ENCODE data around the gene SLC8A2.
"Not testable (repeated sequence)": the region's sequence is repeated elsewhere in the genome, so short reads cannot be mapped to it uniquely, and the experiment has no call there.

The SLC8A2 gene

DNA sequence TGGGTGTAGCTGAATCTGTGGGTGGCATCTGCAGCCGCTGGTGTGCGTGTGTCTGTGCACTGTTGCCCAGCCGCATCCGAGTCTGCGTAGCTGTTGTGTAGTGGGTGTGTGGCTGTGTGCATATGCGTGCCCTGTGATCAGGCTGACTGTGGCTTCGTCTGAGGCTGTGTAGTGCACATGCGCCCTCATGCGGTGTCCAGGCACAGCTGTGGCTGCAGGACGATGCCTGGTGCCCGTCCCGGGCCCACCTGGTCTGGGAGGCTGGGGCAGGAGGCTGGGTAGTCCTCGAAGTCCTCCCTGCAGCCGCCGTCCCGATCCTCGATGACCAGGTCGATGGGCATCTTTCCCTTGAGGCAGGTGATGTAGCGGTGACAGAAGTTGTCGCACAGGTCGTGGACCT is 57.2 kb downstream of the SLC8A2 start:
- no peaks in the 10 kb centered on the region for H3K9me3 ChIP-seq (ENCODE audit: control insufficient read depth, low read length)
- peaks cover 11% of the 10 kb centered on the region for H3K27me3 ChIP-seq (replicated peaks; ENCODE audit: control insufficient read depth, insufficient read depth, low read length, poor library complexity, severe bottlenecking)
- no peak overlapping the region for H3K27ac ChIP-seq (ENCODE audit: insufficient read depth, low read length, poor library complexity, severe bottlenecking)
- no peak for DNase-seq
- peaks cover 14% of the 10 kb centered on the region for H3K4me1 ChIP-seq (ENCODE audit: control insufficient read depth, insufficient read depth, low read length, poor library complexity, severe bottlenecking)
- H3K4me3 ChIP-seq (ENCODE audit: insufficient read depth, low read depth, low read length, poor library complexity, severe bottlenecking) = no peak overlapping the region
- no peaks in the 10 kb centered on the region for H3K36me3 ChIP-seq (ENCODE audit: control insufficient read depth, insufficient read depth, low read length)

DNA sequence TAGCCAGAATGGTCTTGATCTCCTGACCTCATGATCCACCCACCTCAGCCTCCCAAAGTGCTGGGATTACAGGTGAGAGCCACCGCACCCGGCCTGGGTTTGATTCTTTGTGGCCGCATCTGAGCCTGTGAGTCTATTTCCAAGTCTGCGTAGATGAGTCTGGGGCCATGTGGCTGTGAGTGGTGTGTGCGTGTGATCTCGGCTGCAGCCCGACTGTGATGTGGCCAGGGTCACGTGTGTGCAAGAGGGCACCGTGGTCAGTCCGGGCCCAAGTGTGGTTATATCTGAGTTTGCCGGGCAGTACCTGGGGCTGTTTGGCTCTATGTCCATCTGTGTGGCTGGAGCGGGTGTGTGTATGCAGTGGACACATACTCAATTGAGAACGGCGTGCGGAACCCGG is 57.8 kb downstream of the SLC8A2 start:
- Histone ChIP-seq H3K4me3 (ENCODE audit: insufficient read depth, low read depth, low read length, poor library complexity, severe bottlenecking) (no peak overlapping the region), H3K27me3 (replicated peaks; ENCODE audit: control insufficient read depth, insufficient read depth, low read length, poor library complexity, severe bottlenecking) (peaks cover 8% of the 10 kb centered on the region), H3K36me3 (ENCODE audit: control insufficient read depth, insufficient read depth, low read length) (no peaks in the 10 kb centered on the region), H3K27ac (ENCODE audit: insufficient read depth, low read length, poor library complexity, severe bottlenecking) (no peak overlapping the region), H3K4me1 (ENCODE audit: control insufficient read depth, insufficient read depth, low read length, poor library complexity, severe bottlenecking) (peaks cover 13% of the 10 kb centered on the region), H3K9me3 (ENCODE audit: control insufficient read depth, low read length) (no peaks in the 10 kb centered on the region)
- no peak for DNase-seq

DNA sequence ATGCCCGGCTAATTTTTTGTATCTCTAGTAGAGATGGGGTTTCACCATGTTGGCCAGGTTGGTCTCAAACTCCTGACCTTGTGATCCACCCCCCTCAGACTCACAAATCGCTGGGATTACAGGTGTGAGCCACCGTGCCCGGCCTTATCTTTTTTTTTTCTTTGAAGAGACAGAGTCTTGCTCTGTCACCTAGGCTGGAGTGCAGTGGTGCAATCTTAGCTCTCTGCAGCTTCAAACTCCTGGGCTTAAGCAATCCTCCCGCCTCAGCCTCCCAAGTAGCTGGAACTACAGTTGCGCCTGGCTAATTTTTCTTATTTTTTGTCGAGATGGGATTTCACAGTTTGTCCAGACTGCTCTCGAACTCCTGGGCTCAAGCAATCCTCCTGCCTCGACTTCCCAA is 60.0 kb downstream of the SLC8A2 start:
- not testable (repeated sequence) for H3K27ac ChIP-seq (ENCODE audit: insufficient read depth, low read length, poor library complexity, severe bottlenecking); H3K4me1 ChIP-seq (ENCODE audit: control insufficient read depth, insufficient read depth, low read length, poor library complexity, severe bottlenecking); DNase-seq; H3K4me3 ChIP-seq (ENCODE audit: insufficient read depth, low read depth, low read length, poor library complexity, severe bottlenecking); H3K36me3 ChIP-seq (ENCODE audit: control insufficient read depth, insufficient read depth, low read length); H3K9me3 ChIP-seq (ENCODE audit: control insufficient read depth, low read length); H3K27me3 ChIP-seq (replicated peaks; ENCODE audit: control insufficient read depth, insufficient read depth, low read length, poor library complexity, severe bottlenecking)

GRCh38 chr19:47411101-47411500 is 60.6 kb downstream of the SLC8A2 start:
- Histone ChIP-seq H3K9me3 (ENCODE audit: control insufficient read depth, low read length) (no peaks in the 10 kb centered on the region), H3K27ac (ENCODE audit: insufficient read depth, low read length, poor library complexity, severe bottlenecking) (no peak overlapping the region), H3K27me3 (replicated peaks; ENCODE audit: control insufficient read depth, insufficient read depth, low read length, poor library complexity, severe bottlenecking) (peaks cover 10% of the 10 kb centered on the region), H3K4me1 (ENCODE audit: control insufficient read depth, insufficient read depth, low read length, poor library complexity, severe bottlenecking) (no peaks in the 10 kb centered on the region), H3K4me3 (ENCODE audit: insufficient read depth, low read depth, low read length, poor library complexity, severe bottlenecking) (no peak overlapping the region), H3K36me3 (ENCODE audit: control insufficient read depth, insufficient read depth, low read length) (no peaks in the 10 kb centered on the region)
- DNase-seq = no peak

DNA sequence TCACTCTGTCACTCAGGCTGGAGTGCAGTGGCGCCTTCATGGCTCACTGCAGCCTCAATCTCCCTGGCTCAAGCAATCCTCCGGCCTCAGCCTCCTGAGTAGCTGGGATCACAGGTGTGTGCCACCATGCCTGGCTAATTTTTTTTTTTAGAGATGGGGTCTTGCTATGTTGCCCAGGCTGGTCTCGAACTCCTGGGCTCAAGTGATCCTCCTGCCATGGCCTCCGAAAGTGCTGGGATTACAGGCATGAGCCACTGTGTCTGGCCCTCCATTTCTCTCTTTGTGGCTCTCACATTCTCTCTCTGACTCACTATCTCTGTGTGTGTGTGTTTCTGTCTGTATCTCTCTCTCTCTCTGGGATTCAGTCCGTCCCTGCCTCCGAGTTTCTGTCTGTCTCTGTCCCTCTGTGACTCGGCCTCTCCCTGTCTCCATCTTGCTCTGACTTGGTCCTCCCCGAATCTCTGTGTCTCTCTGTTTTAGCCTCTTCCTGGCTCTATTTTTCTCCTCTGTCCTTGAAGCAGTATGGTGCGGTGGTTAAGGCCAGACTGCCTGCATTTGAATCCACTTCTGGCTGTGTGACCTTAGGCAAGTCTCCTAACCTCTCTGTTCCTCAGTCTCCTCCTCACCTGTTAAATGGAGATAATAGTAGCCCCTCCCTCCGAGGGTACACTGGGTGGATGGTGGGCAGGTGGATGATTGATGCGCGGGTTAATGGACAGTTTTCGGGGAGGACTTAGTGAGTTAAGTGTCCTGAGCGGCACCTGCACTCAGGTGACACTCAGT is 63.3 kb downstream of the SLC8A2 start:
- H3K27me3 ChIP-seq (replicated peaks; ENCODE audit: control insufficient read depth, insufficient read depth, low read length, poor library complexity, severe bottlenecking) = peaks cover 13% of the 10 kb centered on the region

GRCh38 chr19:47407417-47407774 is 64.3 kb downstream of the SLC8A2 start:
- Histone ChIP-seq H3K27ac (ENCODE audit: insufficient read depth, low read length, poor library complexity, severe bottlenecking) (no peak overlapping the region), H3K27me3 (replicated peaks; ENCODE audit: control insufficient read depth, insufficient read depth, low read length, poor library complexity, severe bottlenecking) (peaks cover 13% of the 10 kb centered on the region), H3K36me3 (ENCODE audit: control insufficient read depth, insufficient read depth, low read length) (no peaks in the 10 kb centered on the region), H3K4me1 (ENCODE audit: control insufficient read depth, insufficient read depth, low read length, poor library complexity, severe bottlenecking) (no peaks in the 10 kb centered on the region), H3K4me3 (ENCODE audit: insufficient read depth, low read depth, low read length, poor library complexity, severe bottlenecking) (no peak overlapping the region), H3K9me3 (ENCODE audit: control insufficient read depth, low read length) (no peaks in the 10 kb centered on the region)
- no peak for DNase-seq

More for the DNA sequence above, 63.3 kb downstream of the SLC8A2 start:
- Histone ChIP-seq H3K4me1 (ENCODE audit: control insufficient read depth, insufficient read depth, low read length, poor library complexity, severe bottlenecking) (no peaks in the 10 kb centered on the region), H3K27ac (ENCODE audit: insufficient read depth, low read length, poor library complexity, severe bottlenecking) (no peak overlapping the region), H3K9me3 (ENCODE audit: control insufficient read depth, low read length) (no peaks in the 10 kb centered on the region), H3K36me3 (ENCODE audit: control insufficient read depth, insufficient read depth, low read length) (no peaks in the 10 kb centered on the region), H3K4me3 (ENCODE audit: insufficient read depth, low read depth, low read length, poor library complexity, severe bottlenecking) (no peak overlapping the region)
- no peak for DNase-seq

DNA sequence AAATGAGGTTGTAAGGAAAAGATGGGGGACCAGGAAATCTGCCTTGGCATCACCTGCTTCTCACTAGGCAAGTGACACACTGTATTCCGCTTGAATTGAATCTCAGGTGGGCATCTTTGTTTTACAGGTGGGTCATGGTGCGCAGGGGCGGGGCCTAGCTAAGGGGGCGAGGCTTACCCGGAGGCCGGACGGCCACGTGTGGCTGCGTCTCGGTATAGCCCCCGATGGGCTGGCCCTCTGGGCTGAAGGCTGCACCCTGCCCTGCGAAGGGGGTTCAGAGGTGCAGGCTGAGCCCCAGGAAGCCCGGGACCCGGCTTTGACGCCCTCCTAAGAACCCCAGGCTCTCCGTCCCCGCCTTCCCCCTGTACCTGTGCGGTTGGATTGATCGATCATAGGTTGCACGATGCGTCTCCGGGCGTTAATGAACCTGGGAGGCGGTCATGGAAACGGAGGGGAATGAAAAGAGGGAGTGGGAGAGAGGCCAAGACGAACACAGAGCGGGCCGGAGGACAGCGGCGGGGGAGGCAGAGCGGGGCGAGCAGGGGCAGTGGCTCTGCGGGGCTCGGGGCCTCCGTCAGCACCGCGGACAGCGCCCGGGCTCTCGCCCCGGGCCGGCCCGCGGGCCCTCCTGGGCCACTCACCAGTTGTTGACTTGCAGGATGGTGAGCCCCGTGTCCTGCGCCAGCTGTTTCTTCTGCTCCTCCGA is 64.8 kb downstream of the SLC8A2 start:
- peaks cover 13% of the 10 kb centered on the region for H3K27me3 ChIP-seq (replicated peaks; ENCODE audit: control insufficient read depth, insufficient read depth, low read length, poor library complexity, severe bottlenecking)

DNA sequence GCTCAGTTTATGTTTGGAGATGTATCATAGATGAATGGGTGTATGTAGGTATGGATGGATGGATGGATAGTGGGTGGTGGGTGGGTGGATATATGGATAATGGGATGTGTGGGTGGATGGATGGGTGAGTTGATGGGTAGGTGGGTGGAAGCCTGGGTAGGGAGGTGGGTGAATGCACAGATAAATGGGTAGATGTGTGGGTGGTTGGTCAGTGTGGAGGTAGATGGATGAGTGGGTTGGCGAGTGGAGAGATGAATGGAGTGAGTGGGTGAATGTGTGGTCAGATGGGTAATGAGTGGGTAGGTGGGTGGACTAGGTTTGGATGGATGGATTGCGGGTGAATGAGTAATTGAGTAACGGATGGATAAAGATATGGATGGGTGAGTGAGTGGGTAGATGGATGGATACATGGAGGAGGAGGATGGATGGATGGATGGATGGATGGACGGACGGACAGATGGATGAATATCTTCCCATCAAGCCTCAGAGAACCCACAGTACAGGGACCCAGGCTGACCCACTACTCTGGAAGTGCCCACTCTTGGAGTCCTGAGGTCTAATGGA is 65.8 kb downstream of the SLC8A2 start:
- no peaks in the 10 kb centered on the region for H3K4me1 ChIP-seq (ENCODE audit: control insufficient read depth, insufficient read depth, low read length, poor library complexity, severe bottlenecking)
- no peak overlapping the region for H3K27ac ChIP-seq (ENCODE audit: insufficient read depth, low read length, poor library complexity, severe bottlenecking)
- no peaks in the 10 kb centered on the region for H3K36me3 ChIP-seq (ENCODE audit: control insufficient read depth, insufficient read depth, low read length)
- DNase-seq = no peak
- no peaks in the 10 kb centered on the region for H3K9me3 ChIP-seq (ENCODE audit: control insufficient read depth, low read length)
- peaks cover 13% of the 10 kb centered on the region for H3K27me3 ChIP-seq (replicated peaks; ENCODE audit: control insufficient read depth, insufficient read depth, low read length, poor library complexity, severe bottlenecking)
- no peak overlapping the region for H3K4me3 ChIP-seq (ENCODE audit: insufficient read depth, low read depth, low read length, poor library complexity, severe bottlenecking)

More for the DNA sequence above, 64.8 kb downstream of the SLC8A2 start:
- Histone ChIP-seq H3K9me3 (ENCODE audit: control insufficient read depth, low read length) (no peaks in the 10 kb centered on the region), H3K4me1 (ENCODE audit: control insufficient read depth, insufficient read depth, low read length, poor library complexity, severe bottlenecking) (no peaks in the 10 kb centered on the region), H3K36me3 (ENCODE audit: control insufficient read depth, insufficient read depth, low read length) (no peaks in the 10 kb centered on the region), H3K27ac (ENCODE audit: insufficient read depth, low read length, poor library complexity, severe bottlenecking) (no peak overlapping the region), H3K4me3 (ENCODE audit: insufficient read depth, low read depth, low read length, poor library complexity, severe bottlenecking) (no peak overlapping the region)
- no peak for DNase-seq

DNA sequence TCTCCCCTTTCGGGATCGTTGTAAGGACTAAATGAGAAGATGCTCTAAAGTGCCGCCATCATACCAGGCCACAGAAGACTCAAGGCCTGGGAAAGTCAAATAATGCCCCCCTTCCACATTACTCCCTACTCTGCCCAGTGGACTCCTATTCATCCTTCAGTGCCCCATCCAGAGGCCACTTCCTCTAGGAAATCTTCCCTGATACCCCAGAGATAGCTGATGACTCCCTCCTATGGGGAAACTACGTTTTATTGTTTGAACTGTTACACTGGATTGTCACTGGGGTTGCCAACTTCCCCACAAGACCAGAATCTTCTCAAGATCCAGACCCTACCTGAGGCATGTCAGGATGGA is 66.5 kb downstream of the SLC8A2 start:
- Histone ChIP-seq H3K36me3 (ENCODE audit: control insufficient read depth, insufficient read depth, low read length) (no peaks in the 10 kb centered on the region), H3K4me1 (ENCODE audit: control insufficient read depth, insufficient read depth, low read length, poor library complexity, severe bottlenecking) (no peaks in the 10 kb centered on the region), H3K9me3 (ENCODE audit: control insufficient read depth, low read length) (no peaks in the 10 kb centered on the region), H3K27me3 (replicated peaks; ENCODE audit: control insufficient read depth, insufficient read depth, low read length, poor library complexity, severe bottlenecking) (peaks cover 13% of the 10 kb centered on the region), H3K4me3 (ENCODE audit: insufficient read depth, low read depth, low read length, poor library complexity, severe bottlenecking) (no peak overlapping the region), H3K27ac (ENCODE audit: insufficient read depth, low read length, poor library complexity, severe bottlenecking) (no peak overlapping the region)
- no peak for DNase-seq
